Loucy (cell line): ENCODE data around the gene PRKCE.

Source experiments
- EZH2phosphoT487 ChIP-seq: fragments of 200-600 bp; IDR thresholded peaks from 2 replicates; pipeline ENCODE4 v1.6.1; 2018; ENCODE audit warnings: antibody characterized with exemption, mild to moderate bottlenecking, moderate library complexity, borderline replicate concordance
- TF ChIP-seq, protein P1 (sequence below): fragments of 200-600 bp; sonication (generic); conservative IDR thresholded peaks from 2 replicates; pipeline ENCODE4 v1.5.1; 2014; ENCODE audit warnings: mild to moderate bottlenecking, antibody characterized with exemption, low read length

DNA sequence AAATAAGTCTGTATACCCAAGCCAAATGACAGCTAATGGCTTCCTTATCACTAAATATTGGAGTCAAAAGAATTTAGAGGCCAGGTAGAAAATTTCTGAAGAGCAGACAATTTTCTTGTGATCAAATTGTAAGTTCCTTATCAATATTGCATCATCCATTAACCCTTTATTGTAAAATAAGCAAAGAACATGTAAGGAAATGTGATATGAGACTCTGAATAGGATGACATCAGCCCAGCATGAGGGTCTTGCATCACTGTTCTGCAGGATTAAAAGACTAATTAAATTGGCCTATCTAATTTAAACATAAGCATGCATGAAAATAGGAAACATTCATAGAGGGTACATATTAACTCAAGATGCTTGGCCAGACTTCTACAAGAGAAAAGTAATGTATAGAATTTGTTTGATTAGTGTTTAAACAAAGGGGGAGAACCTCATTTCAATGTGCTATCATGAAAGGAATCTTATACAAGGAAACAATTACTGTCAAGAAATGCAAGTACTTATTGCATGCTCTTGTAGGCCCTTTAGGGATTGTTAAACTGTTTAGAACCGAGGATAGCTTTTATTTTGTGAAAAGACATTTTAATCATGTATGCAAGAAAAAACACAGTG is 302.9 kb downstream of the PRKCE start:
- TF ChIP-seq EZH2phosphoT487: no peak
- TF ChIP-seq, protein P1, sequence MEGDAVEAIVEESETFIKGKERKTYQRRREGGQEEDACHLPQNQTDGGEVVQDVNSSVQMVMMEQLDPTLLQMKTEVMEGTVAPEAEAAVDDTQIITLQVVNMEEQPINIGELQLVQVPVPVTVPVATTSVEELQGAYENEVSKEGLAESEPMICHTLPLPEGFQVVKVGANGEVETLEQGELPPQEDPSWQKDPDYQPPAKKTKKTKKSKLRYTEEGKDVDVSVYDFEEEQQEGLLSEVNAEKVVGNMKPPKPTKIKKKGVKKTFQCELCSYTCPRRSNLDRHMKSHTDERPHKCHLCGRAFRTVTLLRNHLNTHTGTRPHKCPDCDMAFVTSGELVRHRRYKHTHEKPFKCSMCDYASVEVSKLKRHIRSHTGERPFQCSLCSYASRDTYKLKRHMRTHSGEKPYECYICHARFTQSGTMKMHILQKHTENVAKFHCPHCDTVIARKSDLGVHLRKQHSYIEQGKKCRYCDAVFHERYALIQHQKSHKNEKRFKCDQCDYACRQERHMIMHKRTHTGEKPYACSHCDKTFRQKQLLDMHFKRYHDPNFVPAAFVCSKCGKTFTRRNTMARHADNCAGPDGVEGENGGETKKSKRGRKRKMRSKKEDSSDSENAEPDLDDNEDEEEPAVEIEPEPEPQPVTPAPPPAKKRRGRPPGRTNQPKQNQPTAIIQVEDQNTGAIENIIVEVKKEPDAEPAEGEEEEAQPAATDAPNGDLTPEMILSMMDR: no peak
